Cardiac septum (tissue), 1 donor: ENCODE data around the gene PLXDC2. TPM values are rescaled to one million over a fixed set of nuclear protein-coding genes. Genes with fewer than 3 reads are reported as not detected.
"Not testable (repeated sequence)": the region's sequence is repeated elsewhere in the genome, so short reads cannot be mapped to it uniquely, and the experiment has no call there.

Source experiments
- DNase-seq: peaks from one replicate; pipeline ENCODE4 v3.0.0-alpha.2; 2020; ENCODE audit warnings: low spot score
- intact Hi-C: fragments of 100-400 bp; cut with DNase I; formaldehyde crosslinking; loops from one replicate; pipeline ENCODE4 v1.14.0; 2022
- total RNA-seq: library from RNA; stranded (reverse); fragmentation: NEBNext Ultra II Directional; extraction: Animal tissue kit (Norgen Biotek cat#: 25700); gene quantifications from one replicate; pipeline ENCODE4 v1.2.1, GENCODE V29; 2021
- donor health status: DM: no; HTN: no; CAD: no.

PLXDC2 gene
- total RNA-seq, 1 donor from 2014 or later, result 22.6 TPM

- intact Hi-C loops, result no loop called here
- DNase-seq, result no peak
Measured at GRCh38 chr10:20118119-20118518, 301.9 kb downstream of the PLXDC2 start.

- intact Hi-C loops, result no loop called here
Measured at GRCh38 chr10:20128811-20129210, 312.6 kb downstream of the PLXDC2 start.

GRCh38 chr10:20132816-20133215 is 316.6 kb downstream of the PLXDC2 start:
- no peak for DNase-seq
- intact Hi-C loops, result no loop called here

More at GRCh38 chr10:20128811-20129210, 312.6 kb downstream of the PLXDC2 start:
- DNase-seq, result no peak

DNA sequence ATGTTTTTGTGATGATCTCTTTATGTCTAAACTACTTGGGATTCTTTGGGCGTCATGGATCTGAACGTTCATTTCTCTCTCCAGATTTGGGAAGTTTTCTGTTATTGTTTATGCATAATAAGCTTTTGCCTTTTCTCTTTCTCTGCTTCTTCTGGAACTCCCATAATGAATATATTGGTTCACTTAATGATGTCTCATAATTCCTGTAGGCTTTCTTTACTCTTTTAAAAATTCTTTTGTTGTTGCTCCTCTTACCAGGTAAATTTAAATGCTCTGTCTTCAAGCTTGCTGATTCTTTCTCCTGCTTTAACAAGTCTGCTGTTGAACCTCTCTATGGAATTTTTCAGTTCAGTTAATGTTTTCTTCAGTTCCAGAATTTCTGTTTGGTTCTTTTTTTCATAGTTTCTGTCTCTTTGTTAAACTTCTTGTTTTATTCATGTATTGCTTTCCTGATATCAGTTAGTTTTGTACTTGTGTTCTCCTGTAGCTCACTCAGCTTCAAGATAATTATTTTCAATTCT is 317.5 kb downstream of the PLXDC2 start:
- intact Hi-C loops, result no loop called here

GRCh38 chr10:20142311-20142710 is 326.1 kb downstream of the PLXDC2 start:
- DNase-seq, result no peak
- intact Hi-C loops, result no loop called here

More for the DNA sequence above, 317.5 kb downstream of the PLXDC2 start:
- no peak for DNase-seq

GRCh38 chr10:20144268-20144667 is 328.0 kb downstream of the PLXDC2 start:
- DNase-seq, result no peak
- intact Hi-C loops, result no loop called here

GRCh38 chr10:20146004-20146403 is 329.8 kb downstream of the PLXDC2 start:
- intact Hi-C loops, result no loop called here
- no peak for DNase-seq

DNA sequence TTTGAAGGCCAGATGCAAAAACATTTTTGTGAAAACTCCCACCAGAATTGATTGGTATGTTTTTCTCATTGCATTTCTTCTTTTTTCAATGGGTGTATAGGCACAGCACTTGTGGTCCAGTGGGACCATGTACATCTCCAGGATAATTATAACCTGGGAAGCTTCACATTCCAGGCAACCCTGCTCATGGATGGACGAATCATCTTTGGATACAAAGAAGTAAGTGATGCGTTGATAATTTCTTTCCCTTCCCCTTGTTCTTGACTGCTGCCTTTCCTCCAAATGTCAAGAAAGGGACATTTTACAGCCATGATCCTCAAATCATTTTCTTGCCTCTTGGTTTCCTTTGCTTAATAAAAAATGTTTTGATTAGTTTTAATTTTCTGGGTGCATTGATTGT is 331.5 kb downstream of the PLXDC2 start:
- DNase-seq, result no peak
- intact Hi-C loops, result no loop called here

GRCh38 chr10:20156511-20156910 is 340.3 kb downstream of the PLXDC2 start:
- no peak for DNase-seq
- intact Hi-C loops, result no loop called here

GRCh38 chr10:20157314-20157713 is 341.1 kb downstream of the PLXDC2 start:
- DNase-seq, result no peak
- intact Hi-C loops, result no loop called here

- intact Hi-C loops, result no loop called here
- no peak for DNase-seq
Measured at GRCh38 chr10:20158086-20158485, 341.9 kb downstream of the PLXDC2 start.

DNA sequence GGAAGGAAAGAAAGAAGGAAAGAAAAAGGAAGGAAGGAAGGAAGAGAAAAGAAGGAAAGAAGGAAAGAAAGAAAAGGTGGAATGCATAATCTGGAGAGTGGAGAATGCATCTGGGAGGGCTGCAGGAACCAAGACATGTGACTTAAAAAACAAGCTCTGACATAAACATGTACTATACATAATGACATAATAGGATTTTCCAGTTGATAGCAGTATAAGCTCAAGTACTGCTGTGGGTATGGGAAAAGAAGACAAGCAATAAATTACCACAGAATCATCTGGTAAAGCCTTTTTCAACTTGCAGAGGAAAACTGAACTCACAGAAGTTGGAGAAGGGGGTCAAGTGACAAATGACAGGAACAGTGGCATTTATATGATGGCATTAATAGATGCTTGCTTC is 345.9 kb downstream of the PLXDC2 start:
- no peak for DNase-seq
- intact Hi-C loops, result no loop called here

DNA sequence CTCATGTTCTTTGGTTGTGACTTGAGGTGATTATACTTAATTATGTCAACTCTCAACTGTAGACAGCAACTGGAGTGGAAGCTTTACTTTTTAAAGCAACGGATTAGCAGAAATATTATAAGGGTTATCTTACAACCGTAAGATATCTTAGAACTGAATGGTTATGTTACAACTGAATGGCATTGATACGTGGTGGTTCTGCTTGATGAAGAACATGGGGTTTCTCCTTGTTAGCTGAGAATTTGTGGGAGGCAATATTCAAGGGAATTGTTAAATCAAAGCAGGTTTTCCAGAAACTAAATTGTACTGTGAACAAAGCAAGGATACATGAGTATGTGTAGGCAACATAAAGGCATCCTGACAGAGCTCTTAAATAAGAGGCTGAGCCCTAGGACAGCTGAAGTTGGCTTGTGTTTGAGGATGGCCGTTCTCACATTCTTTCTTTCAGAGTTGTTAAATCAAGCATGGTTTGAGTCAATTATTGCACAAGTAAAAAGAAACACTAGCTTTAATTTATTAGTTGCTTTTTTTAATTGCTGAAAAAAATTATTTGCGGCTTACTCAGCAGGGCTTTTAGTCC is 350.0 kb downstream of the PLXDC2 start:
- DNase-seq, result no peak
- intact Hi-C loops, result no loop called here

DNA sequence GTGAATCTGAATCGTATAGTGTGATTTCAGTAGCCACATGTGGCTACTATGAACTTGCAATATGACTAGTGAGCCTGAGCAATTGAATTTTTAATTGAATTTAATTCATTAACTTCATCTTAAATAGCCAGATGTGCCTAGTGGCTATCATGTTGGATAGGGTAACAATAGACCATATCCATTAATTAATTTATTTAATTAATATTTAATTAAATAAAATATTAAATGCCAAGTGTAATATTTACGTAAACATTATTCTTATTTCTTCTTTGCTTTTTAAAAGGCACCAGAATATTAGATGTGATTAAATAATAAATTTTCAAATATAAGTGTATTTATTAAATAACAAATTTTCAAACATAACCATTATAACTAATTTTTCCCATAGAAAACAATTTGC is 354.4 kb downstream of the PLXDC2 start:
- no peak for DNase-seq
- intact Hi-C loops, result no loop called here

DNA sequence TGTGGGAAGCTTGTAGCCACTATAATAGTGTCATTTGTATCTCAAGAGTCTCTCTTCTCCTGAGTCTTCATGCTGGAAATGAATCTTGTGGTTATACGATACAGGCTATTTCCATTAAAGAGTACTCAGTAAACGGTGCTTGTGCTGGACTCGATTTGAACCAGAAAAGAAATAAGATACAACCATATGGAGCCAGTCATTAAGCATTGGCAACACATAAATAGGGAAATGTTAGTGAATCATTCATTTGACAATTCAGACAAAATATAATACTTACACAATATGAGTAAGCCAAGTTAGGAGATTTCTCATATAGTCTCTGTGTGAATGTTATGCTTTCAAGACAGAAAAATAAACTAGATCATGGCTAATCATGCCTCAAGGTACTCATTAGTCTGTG is 356.8 kb downstream of the PLXDC2 start:
- no peak for DNase-seq
- intact Hi-C loops, result no loop called here

DNA sequence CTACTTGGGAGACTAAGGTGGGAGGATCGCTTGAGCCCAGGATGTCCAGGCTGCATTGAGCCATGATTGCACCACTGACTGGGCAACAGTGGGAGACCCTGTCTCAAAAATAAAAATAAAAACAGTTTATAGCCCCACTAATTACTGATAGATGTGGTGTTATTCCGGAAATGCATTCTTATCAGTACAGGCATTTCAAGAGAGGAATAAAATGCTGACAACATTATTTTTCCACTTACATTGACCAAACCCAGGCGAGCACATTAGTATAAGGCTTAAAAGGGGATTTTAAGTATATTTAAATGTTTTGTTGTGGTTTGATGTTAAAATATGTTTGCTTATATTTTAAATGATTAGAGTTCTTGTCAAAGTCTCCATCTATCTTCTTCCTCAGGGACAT is 359.5 kb downstream of the PLXDC2 start:
- no peak for DNase-seq
- intact Hi-C loops, result no loop called here

DNA sequence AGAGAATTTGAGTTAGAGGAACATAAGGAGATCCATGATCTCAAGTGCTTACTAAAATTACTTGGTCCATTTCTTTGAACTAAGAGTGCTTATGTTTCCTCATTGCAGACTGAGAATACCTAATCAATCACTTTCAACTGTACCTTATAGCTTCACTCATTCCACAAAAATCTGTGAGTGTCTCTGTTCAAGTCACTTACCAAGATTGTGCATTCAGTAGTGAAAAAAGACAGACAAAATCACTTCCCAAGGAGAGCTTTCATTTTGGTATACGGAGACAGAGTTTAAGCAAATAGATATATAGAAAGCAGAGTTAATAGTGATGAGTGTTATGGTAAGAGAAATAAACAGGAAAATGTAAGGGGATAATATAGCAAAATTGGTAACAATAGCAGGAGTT is 364.5 kb downstream of the PLXDC2 start:
- no peak for DNase-seq

GRCh38 chr10:20181434-20181833 is 365.2 kb downstream of the PLXDC2 start:
- DNase-seq, result no peak
- intact Hi-C loops, result no loop called here

More for the DNA sequence above, 364.5 kb downstream of the PLXDC2 start:
- intact Hi-C loops, result no loop called here

DNA sequence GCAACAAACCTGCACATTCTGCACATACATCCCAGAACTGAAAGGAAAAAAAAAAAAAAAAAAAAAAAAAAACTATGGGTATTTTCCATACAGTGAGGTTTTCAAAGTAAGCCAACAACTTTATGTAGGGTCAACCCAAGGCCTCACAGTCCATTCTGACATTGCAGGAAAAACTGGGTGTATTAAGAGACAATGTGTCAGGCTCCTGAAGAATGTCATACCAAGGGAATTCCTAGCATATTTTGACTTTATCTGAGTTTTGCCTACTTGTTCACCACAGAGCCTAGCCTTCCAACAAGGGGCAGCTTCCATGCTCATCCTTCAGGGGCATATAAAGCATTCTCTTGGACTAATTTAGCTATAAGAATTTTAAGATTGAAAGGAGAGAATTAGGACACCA is 368.9 kb downstream of the PLXDC2 start:
- DNase-seq, result no peak
- intact Hi-C loops, result no loop called here

GRCh38 chr10:20191392-20191791 is 375.2 kb downstream of the PLXDC2 start:
- intact Hi-C loops, DNase-seq: not testable (repeated sequence)

DNA sequence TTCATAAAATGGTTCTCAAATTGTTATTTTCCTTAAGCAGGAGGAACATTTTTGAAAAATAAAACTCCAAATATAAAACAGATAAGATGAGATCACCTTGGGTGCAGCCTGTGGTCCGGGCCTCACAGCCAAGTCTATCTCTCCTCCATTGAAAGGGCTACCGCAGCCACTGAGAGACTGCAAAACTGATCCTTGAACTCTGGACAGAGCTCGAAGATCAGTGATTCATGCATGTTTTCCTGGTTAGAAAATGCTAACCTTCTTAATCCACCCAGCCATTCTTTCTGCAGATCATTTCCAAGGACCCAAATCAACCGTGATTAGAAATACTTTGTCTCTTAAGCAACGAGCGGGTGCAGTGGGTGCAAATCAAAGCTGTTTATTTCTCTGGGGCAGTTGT is 378.8 kb downstream of the PLXDC2 start:
- intact Hi-C loops, result no loop called here
- DNase-seq, result no peak

DNA sequence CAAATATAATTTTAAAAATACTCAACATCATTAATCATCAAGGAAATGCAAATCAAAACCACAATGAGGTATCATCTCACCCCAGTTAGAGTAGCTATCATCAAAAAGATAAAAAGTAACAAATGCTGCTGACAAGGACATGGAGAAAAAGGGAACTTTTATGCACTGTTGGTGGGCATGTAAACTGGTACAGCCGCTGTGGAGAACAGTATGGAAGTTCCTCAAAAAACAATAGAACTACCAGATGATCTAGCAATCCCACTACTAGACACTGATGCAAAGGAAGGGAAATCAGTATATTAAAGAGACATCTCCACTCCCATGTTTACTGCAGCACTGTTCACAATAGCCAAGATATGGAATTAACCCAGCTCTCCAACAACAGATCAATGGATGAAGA is 384.5 kb downstream of the PLXDC2 start:
- DNase-seq, result no peak
- intact Hi-C loops, result no loop called here
